PC-3 (cell line): ENCODE results near the gene ERMAP.

ENCODE experiments used
- EZH2 ChIP-seq: fragments of 300-600 bp; sonication (generic); IDR thresholded peaks from one replicate; pipeline ENCODE4 v1.6.1; 2017; ENCODE audit warnings: antibody characterized with exemption, mild to moderate bottlenecking, low read length; ENCODE audit not compliant: unreplicated experiment
- TF ChIP-seq, protein P1 (sequence below): fragments of 300-600 bp; sonication (generic); conservative IDR thresholded peaks from 2 replicates; pipeline ENCODE4 v1.5.1; 2017; ENCODE audit warnings: antibody characterized with exemption, low read depth, mild to moderate bottlenecking, low read length

GRCh38 chr1:42779725-42780124 lies 37.2 kb upstream of the ERMAP start:
- TF ChIP-seq EZH2: no peak
- TF ChIP-seq, protein P1, sequence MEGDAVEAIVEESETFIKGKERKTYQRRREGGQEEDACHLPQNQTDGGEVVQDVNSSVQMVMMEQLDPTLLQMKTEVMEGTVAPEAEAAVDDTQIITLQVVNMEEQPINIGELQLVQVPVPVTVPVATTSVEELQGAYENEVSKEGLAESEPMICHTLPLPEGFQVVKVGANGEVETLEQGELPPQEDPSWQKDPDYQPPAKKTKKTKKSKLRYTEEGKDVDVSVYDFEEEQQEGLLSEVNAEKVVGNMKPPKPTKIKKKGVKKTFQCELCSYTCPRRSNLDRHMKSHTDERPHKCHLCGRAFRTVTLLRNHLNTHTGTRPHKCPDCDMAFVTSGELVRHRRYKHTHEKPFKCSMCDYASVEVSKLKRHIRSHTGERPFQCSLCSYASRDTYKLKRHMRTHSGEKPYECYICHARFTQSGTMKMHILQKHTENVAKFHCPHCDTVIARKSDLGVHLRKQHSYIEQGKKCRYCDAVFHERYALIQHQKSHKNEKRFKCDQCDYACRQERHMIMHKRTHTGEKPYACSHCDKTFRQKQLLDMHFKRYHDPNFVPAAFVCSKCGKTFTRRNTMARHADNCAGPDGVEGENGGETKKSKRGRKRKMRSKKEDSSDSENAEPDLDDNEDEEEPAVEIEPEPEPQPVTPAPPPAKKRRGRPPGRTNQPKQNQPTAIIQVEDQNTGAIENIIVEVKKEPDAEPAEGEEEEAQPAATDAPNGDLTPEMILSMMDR: no peak
